HEK293T (cell line): Measurements from ENCODE around the gene GPRC5D.

Experiments
- CTCF ChIA-PET: fragments of 350-600 bp; formaldehyde crosslinking; extraction: SDS; loops from one replicate; lab custom pipeline; 2021; ENCODE audit warnings: antibody characterized with exemption, inconsistent platforms; lab: Yijun Ruan, JAX
- POLR2A ChIA-PET: fragments of 350-600 bp; formaldehyde crosslinking; extraction: SDS; loops from one replicate; lab custom pipeline; 2020; ENCODE audit warnings: antibody characterized with exemption, inconsistent platforms; lab: Yijun Ruan, JAX
- DNase-seq: peaks from one replicate; pipeline ENCODE4 v3.0.0; 2012; ENCODE audit warnings: mixed read lengths; ENCODE audit errors: extremely low spot score
- ARNT ChIP-seq: fragments of 450-650 bp; IDR thresholded peaks from 2 replicates; pipeline ENCODE4 v1.6.1; 2017; ENCODE audit warnings: mild to moderate bottlenecking
- BHLHE40 ChIP-seq: fragments of 450-650 bp; IDR thresholded peaks from 2 replicates; pipeline ENCODE4 v1.6.1; 2016; ENCODE audit warnings: mild to moderate bottlenecking, moderate library complexity, borderline replicate concordance
- CTBP1 ChIP-seq: fragments of 450-650 bp; IDR thresholded peaks from 2 replicates; pipeline ENCODE4 v1.6.1; 2016; ENCODE audit warnings: borderline replicate concordance
- ELF4 ChIP-seq: fragments of 450-650 bp; IDR thresholded peaks from 2 replicates; pipeline ENCODE4 v1.6.1; 2017; ENCODE audit warnings: antibody characterized with exemption
- FOXA1 ChIP-seq: fragments of 450-650 bp; IDR thresholded peaks from 2 replicates; pipeline ENCODE4 v1.6.1; 2016; ENCODE audit warnings: mild to moderate bottlenecking
- FOXK2 ChIP-seq: fragments of 450-650 bp; IDR thresholded peaks from 2 replicates; pipeline ENCODE4 v1.6.1; 2016; ENCODE audit warnings: mild to moderate bottlenecking
- FOXM1 ChIP-seq: fragments of 450-650 bp; IDR thresholded peaks from 2 replicates; pipeline ENCODE4 v1.6.1; 2017; ENCODE audit warnings: mild to moderate bottlenecking, borderline replicate concordance
- HDGF ChIP-seq: fragments of 450-650 bp; IDR thresholded peaks from 2 replicates; pipeline ENCODE4 v1.6.1; 2017; ENCODE audit warnings: antibody characterized with exemption, borderline replicate concordance
- L3MBTL2 ChIP-seq: fragments of 450-650 bp; conservative IDR thresholded peaks from 2 replicates; pipeline ENCODE4 v1.6.1; 2016; ENCODE audit warnings: mild to moderate bottlenecking
- LEF1 ChIP-seq: fragments of 450-650 bp; IDR thresholded peaks from 2 replicates; pipeline ENCODE4 v1.6.1; 2017; ENCODE audit warnings: mild to moderate bottlenecking, borderline replicate concordance
- NFRKB ChIP-seq: fragments of 450-650 bp; IDR thresholded peaks from 2 replicates; pipeline ENCODE4 v1.6.1; 2016; ENCODE audit warnings: mild to moderate bottlenecking, moderate library complexity
- SP1 ChIP-seq: fragments of 450-650 bp; IDR thresholded peaks from 2 replicates; pipeline ENCODE4 v1.6.1; 2017
- SUZ12 ChIP-seq: fragments of 450-650 bp; IDR thresholded peaks from 2 replicates; pipeline ENCODE4 v1.6.1; 2016; ENCODE audit warnings: mild to moderate bottlenecking
- TARDBP ChIP-seq: fragments of 450-650 bp; IDR thresholded peaks from 2 replicates; pipeline ENCODE4 v1.6.1; 2016
- ZNF384 ChIP-seq: fragments of 450-650 bp; IDR thresholded peaks from 2 replicates; pipeline ENCODE4 v1.6.1; 2016
- TF ChIP-seq, protein P1 (sequence below): fragments of 450-650 bp; IDR thresholded peaks from 2 replicates; pipeline ENCODE4 v1.6.1; 2016

GPRC5D gene

DNA sequence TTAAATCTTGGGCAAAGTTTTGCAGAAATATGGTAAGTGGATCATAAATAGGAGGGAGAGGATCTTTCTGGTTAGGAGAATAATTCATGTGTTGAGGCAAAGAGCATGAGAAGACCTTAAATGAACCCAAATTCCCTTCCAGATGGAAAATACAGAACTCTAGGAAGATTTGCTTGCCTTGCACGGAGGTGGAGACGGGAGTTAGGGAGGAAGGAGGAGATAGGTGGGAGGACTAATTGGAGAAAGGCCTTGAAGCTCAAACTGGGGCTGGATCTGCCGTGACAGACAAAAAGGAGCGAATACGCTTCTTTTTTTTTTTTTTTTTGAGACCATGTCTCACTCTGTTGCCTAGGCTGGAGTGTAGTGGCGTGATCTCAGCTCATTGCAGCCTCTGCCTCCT, 54.7 kb downstream of the GPRC5D start:
- POLR2A ChIA-PET: no interaction called here
- TF ChIP-seq ARNT: no peak
- TF ChIP-seq SUZ12: no peak
- TF ChIP-seq SP1: no peak
- TF ChIP-seq ELF4: no peak
- TF ChIP-seq L3MBTL2: no peak
- no peak for TF ChIP-seq ZNF384
- no peak for TF ChIP-seq BHLHE40
- no peak for TF ChIP-seq FOXK2
- TF ChIP-seq FOXA1: no peak
- CTCF ChIA-PET: interaction anchor here (0.8 to 1.0 kb wide), 2 partner anchors 17 to 61 kb away, joined by 3 read pairs; no protein-coding TSS in a partner anchor
- DNase-seq: no peak

DNA sequence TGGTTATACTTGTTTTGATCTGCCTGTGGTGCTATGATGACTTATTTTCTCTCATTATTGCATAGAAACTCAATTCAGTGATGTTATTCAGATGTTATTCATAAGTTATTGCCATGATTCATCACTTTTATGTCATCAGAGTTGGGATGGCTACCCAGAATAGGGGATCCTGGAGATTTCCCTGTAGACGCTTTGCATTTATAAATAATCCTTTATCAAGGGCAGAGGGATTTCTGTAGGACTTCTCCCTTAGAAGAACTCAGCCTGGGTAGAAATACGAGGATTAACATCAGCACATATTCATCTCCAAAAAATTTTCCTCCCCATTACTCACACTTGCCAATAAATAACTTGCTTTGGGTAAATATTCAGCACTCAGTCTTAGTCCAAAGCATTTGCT, 55.7 kb downstream of the GPRC5D start:
- ChIA-PET POLR2A (no interaction called here), CTCF (interaction anchor here (0.6 kb wide), 1 partner anchor 27 kb away, joined by 5 read pairs; no protein-coding TSS in a partner anchor)
- no peak for TF ChIP-seq FOXA1
- TF ChIP-seq L3MBTL2: no peak
- no peak for TF ChIP-seq ARNT
- TF ChIP-seq CTBP1: no peak
- TF ChIP-seq ELF4: no peak
- TF ChIP-seq TARDBP: no peak
- TF ChIP-seq, protein P1, sequence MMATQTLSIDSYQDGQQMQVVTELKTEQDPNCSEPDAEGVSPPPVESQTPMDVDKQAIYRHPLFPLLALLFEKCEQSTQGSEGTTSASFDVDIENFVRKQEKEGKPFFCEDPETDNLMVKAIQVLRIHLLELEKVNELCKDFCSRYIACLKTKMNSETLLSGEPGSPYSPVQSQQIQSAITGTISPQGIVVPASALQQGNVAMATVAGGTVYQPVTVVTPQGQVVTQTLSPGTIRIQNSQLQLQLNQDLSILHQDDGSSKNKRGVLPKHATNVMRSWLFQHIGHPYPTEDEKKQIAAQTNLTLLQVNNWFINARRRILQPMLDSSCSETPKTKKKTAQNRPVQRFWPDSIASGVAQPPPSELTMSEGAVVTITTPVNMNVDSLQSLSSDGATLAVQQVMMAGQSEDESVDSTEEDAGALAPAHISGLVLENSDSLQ: no peak
- TF ChIP-seq SUZ12: no peak
- TF ChIP-seq ZNF384: no peak
- no peak for TF ChIP-seq SP1
- TF ChIP-seq BHLHE40: no peak
- no peak for TF ChIP-seq FOXK2
- TF ChIP-seq LEF1: no peak
- TF ChIP-seq HDGF: no peak
- no peak for TF ChIP-seq FOXM1
- no peak for TF ChIP-seq NFRKB
- DNase-seq: no peak

DNA sequence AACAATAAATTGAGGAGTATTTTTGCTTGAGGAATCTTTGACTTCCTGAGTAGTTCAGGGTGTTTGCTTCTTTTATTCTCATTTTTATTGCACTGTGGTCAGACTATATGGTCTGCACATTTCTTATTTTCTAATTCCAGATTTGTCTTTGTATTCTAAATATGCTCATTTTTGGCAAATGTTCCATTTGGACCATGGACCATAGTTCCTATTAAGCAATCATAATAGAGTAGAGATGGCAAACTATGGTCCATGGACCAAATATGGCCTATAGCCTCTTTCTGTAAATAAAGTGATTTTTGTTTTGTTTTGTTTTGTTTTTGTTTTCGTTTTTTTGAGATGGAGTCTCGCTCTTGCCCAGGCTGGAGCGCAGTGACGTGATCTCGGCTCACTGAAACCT, 58.5 kb downstream of the GPRC5D start:
- no peak for DNase-seq
- no peak for TF ChIP-seq ZNF384
- TF ChIP-seq SP1: no peak
- TF ChIP-seq FOXM1: no peak
- no peak for TF ChIP-seq BHLHE40
- TF ChIP-seq CTBP1: no peak
- no peak for TF ChIP-seq L3MBTL2
- no peak for TF ChIP-seq FOXK2
- no peak for TF ChIP-seq TARDBP
- no peak for TF ChIP-seq SUZ12
- no peak for TF ChIP-seq ELF4
- TF ChIP-seq HDGF: no peak
- no peak for TF ChIP-seq ARNT
- no peak for TF ChIP-seq FOXA1
- no peak for TF ChIP-seq NFRKB
- no peak for TF ChIP-seq LEF1
- TF ChIP-seq, protein P1: no peak
- CTCF ChIA-PET: no interaction called here
- POLR2A ChIA-PET: interaction anchor here (3.9 kb wide), 1 partner anchor 56 kb away, joined by 24 read pairs; no protein-coding TSS in a partner anchor

DNA sequence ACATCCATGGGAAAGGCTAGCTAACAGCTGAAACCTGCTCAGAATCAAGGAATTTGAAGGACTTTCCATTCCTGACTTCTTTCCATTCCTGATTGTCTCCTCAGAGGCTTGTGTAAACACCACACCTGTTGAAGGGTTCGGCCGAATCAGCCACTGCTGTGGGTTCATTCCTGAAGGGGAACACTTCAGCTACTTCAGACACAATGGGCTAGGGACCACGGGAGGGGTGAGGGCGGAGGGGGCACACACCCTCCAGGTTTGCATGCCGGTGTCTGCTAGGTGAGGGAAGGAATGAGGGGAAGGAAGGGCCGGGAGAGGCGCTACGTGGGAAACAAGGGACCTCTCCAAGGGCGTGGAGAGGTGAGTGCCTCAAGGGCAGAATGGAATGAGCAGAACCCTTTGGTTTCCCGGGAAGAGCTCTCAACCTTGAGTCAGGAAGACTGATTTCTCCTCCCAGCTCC, 59.3 kb downstream of the GPRC5D start:
- DNase-seq: no peak
- POLR2A ChIA-PET: interaction anchor here (3.9 kb wide), 1 partner anchor 56 kb away, joined by 24 read pairs; no protein-coding TSS in a partner anchor
- CTCF ChIA-PET: interaction anchor here (0.6 to 1.1 kb wide), 2 partner anchors 56 to 163 kb away, joined by 3 to 7 read pairs; no protein-coding TSS in a partner anchor
- TF ChIP-seq TARDBP (no peak), ELF4 (no peak)

DNA sequence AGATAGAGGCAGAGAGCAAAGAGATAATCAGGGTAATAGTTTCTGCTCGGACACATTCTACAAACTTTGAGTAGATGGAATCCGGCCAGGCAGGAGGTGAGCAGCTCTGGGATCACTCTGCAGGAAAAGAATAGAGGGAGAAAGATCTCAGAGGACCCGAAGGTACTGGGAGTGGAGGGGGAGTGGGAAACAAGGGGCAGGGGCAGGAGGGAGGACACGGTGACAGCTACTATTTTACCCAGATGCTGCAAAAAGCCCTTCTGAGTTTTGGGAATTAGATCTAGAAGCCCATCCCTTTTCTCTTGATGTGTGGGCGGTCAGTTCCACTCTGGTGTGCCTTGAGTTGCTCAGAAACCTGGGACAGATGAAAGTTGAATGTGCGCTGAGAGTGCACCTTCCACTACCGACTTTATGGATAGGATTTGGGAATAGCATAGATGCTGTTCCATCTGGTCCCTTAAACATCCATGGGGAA, 60.1 kb downstream of the GPRC5D start:
- no peak for TF ChIP-seq CTBP1
- no peak for TF ChIP-seq HDGF
- no peak for TF ChIP-seq L3MBTL2
- TF ChIP-seq NFRKB: no peak
- TF ChIP-seq FOXK2: no peak
- no peak for TF ChIP-seq ZNF384
- no peak for TF ChIP-seq ARNT
- no peak for TF ChIP-seq LEF1
- TF ChIP-seq, protein P1: no peak
- no peak for TF ChIP-seq FOXA1
- TF ChIP-seq SUZ12: no peak
- no peak for TF ChIP-seq FOXM1
- TF ChIP-seq TARDBP: no peak
- no peak for TF ChIP-seq BHLHE40
- no peak for TF ChIP-seq ELF4
- CTCF ChIA-PET: interaction anchor here (1.1 to 2.2 kb wide), 2 partner anchors 24 to 55 kb away, joined by 7 to 14 read pairs; no protein-coding TSS in a partner anchor

More for the DNA sequence above, 60.1 kb downstream of the GPRC5D start:
- no peak for DNase-seq
- POLR2A ChIA-PET: interaction anchor here (1.0 to 3.9 kb wide), 14 partner anchors 8 to 168 kb away, joined by 3 to 24 read pairs (median 6); partner anchors contain the start of genes APOLD1 and DDX47
